ENCODE results near the gene PAPPA2. TPM values are rescaled to one million over a fixed set of nuclear protein-coding genes. Genes with fewer than 3 reads are reported as not detected.
"Not testable (repeated sequence)": the region's sequence is repeated elsewhere in the genome, so short reads cannot be mapped to it uniquely, and the experiment has no call there.

PAPPA2 gene
- total RNA-seq, 3 donors from 2014 or later, result 1.2 to 3.9 (median 2.6) TPM

GRCh38 chr1:176619261-176619660 lies 156.3 kb downstream of the PAPPA2 start:
- no peaks in the 10 kb centered on the region for H3K27me3 ChIP-seq
- H3K4me3 ChIP-seq, result no peak overlapping the region
- H3K4me1 ChIP-seq, result no peaks in the 10 kb centered on the region
- no peak overlapping the region for H3K27ac ChIP-seq
- no peaks in the 10 kb centered on the region for H3K36me3 ChIP-seq
- peaks cover 0 to 4% of the 10 kb centered on the region in 2 donors for H3K9me3 ChIP-seq
- DNase-seq (ENCODE audit: low spot score in 2 of 2), result no peak
- intact Hi-C loops (cut with DNase I; ENCODE audit: low total_unique reads), result no loop called here
- TF ChIP-seq CTCF (IDR thresholded peaks at IDR 0.05) (no peak), POLR2A (IDR thresholded peaks at IDR 0.05) (no peak), POLR2AphosphoS5 (IDR thresholded peaks at IDR 0.05) (no peak)

- intact Hi-C loops (cut with DNase I; ENCODE audit: low total_unique reads), result no loop called here
- Histone ChIP-seq H3K27ac (no peak overlapping the region), H3K9me3 (peaks cover 0 to 4% of the 10 kb centered on the region in 2 donors), H3K27me3 (no peaks in the 10 kb centered on the region), H3K4me1 (no peaks in the 10 kb centered on the region), H3K36me3 (no peaks in the 10 kb centered on the region), H3K4me3 (no peak overlapping the region)
- no peak for DNase-seq (ENCODE audit: low spot score in 2 of 2)
- TF ChIP-seq POLR2A (IDR thresholded peaks at IDR 0.05) (no peak), CTCF (IDR thresholded peaks at IDR 0.05) (no peak), POLR2AphosphoS5 (IDR thresholded peaks at IDR 0.05) (no peak)
Measured at GRCh38 chr1:176625365-176625764, 162.4 kb downstream of the PAPPA2 start.

- TF ChIP-seq CTCF (IDR thresholded peaks at IDR 0.05) (no peak), POLR2AphosphoS5 (IDR thresholded peaks at IDR 0.05) (no peak), POLR2A (IDR thresholded peaks at IDR 0.05) (no peak)
- Histone ChIP-seq H3K27me3 (no peaks in the 10 kb centered on the region), H3K36me3 (no peaks in the 10 kb centered on the region), H3K9me3 (peaks cover 0 to 4% of the 10 kb centered on the region in 2 donors), H3K27ac (no peak overlapping the region), H3K4me3 (no peak overlapping the region), H3K4me1 (no peaks in the 10 kb centered on the region)
- intact Hi-C loops (cut with DNase I; ENCODE audit: low total_unique reads), result no loop called here
- DNase-seq (ENCODE audit: low spot score in 2 of 2), result no peak
Measured at GRCh38 chr1:176626572-176627061, 163.6 kb downstream of the PAPPA2 start.

GRCh38 chr1:176628775-176629174 lies 165.8 kb downstream of the PAPPA2 start:
- Histone ChIP-seq H3K4me1 (no peaks in the 10 kb centered on the region), H3K27ac (no peak overlapping the region), H3K36me3 (no peaks in the 10 kb centered on the region), H3K27me3 (no peaks in the 10 kb centered on the region), H3K9me3 (no peaks in the 10 kb centered on the region), H3K4me3 (no peak overlapping the region)
- TF ChIP-seq POLR2AphosphoS5 (IDR thresholded peaks at IDR 0.05), result no peak
- no peak for TF ChIP-seq CTCF (IDR thresholded peaks at IDR 0.05)
- TF ChIP-seq POLR2A (IDR thresholded peaks at IDR 0.05), result no peak
- intact Hi-C loops (cut with DNase I; ENCODE audit: low total_unique reads), result no loop called here
- no peak for DNase-seq (ENCODE audit: low spot score in 2 of 2)

GRCh38 chr1:176634733-176635132 lies 171.8 kb downstream of the PAPPA2 start:
- intact Hi-C loops (cut with DNase I; ENCODE audit: low total_unique reads); H3K27me3 ChIP-seq; H3K27ac ChIP-seq: not testable (repeated sequence)

More at GRCh38 chr1:176634733-176635132, 171.8 kb downstream of the PAPPA2 start:
- H3K4me3 ChIP-seq; H3K9me3 ChIP-seq; H3K4me1 ChIP-seq; H3K36me3 ChIP-seq; DNase-seq (ENCODE audit: low spot score in 2 of 2): not testable (repeated sequence)

Data from breast epithelium (tissue), 4 donors.